Anterior cingulate cortex (tissue), 58 donors: ENCODE data around the gene PKNOX2.

Source experiments
- DNase-seq, 58 donors: peaks; one replicate each; lab custom pipeline; 2025; lab: John Stamatoyannopoulos, UW

PKNOX2 gene

GRCh38 chr11:125390946-125391345, 226.4 kb downstream of the PKNOX2 start:
- DNase-seq = no peak

- DNase-seq = no peak
Observed at GRCh38 chr11:125393331-125393730, 228.8 kb downstream of the PKNOX2 start.

GRCh38 chr11:125394296-125394695, 229.7 kb downstream of the PKNOX2 start:
- DNase-seq = no peak

GRCh38 chr11:125397421-125397820, 232.9 kb downstream of the PKNOX2 start:
- no peak for DNase-seq

GRCh38 chr11:125398475-125398874, 233.9 kb downstream of the PKNOX2 start:
- DNase-seq = no peak

GRCh38 chr11:125398994-125399640, 234.6 kb downstream of the PKNOX2 start:
- DNase-seq = no peak

- no peak for DNase-seq
Observed at GRCh38 chr11:125399945-125400344, 235.4 kb downstream of the PKNOX2 start.

- peak in 1 of 58 donors; percentile 14 for DNase-seq
Observed at GRCh38 chr11:125401235-125401634, 236.7 kb downstream of the PKNOX2 start.

- DNase-seq = no peak
Observed at GRCh38 chr11:125401746-125402145, 237.2 kb downstream of the PKNOX2 start.

GRCh38 chr11:125402435-125402834, 237.9 kb downstream of the PKNOX2 start:
- no peak for DNase-seq

- no peak for DNase-seq
Observed at GRCh38 chr11:125404157-125404810, 239.7 kb downstream of the PKNOX2 start.

- peak in 53 of 58 donors; percentile 17 to 85 (median 53) for DNase-seq
Observed at GRCh38 chr11:125404811-125405790, 240.6 kb downstream of the PKNOX2 start.

- DNase-seq = no peak
Observed at GRCh38 chr11:125407046-125407445, 242.5 kb downstream of the PKNOX2 start.

- DNase-seq = peak in 16 of 58 donors; percentile 8 to 53 (median 33)
Observed at GRCh38 chr11:125408311-125408711, 243.8 kb downstream of the PKNOX2 start.

- no peak for DNase-seq
Observed at GRCh38 chr11:125410091-125410490, 245.5 kb downstream of the PKNOX2 start.

- DNase-seq = no peak
Observed at GRCh38 chr11:125412177-125412496, 247.6 kb downstream of the PKNOX2 start.

- no peak for DNase-seq
Observed at GRCh38 chr11:125412509-125412908, 248.0 kb downstream of the PKNOX2 start.

- no peak for DNase-seq
Observed at GRCh38 chr11:125413226-125413625, 248.7 kb downstream of the PKNOX2 start.

GRCh38 chr11:125414121-125414520, 249.6 kb downstream of the PKNOX2 start:
- no peak for DNase-seq

- DNase-seq = no peak
Observed at GRCh38 chr11:125416981-125417935, 252.7 kb downstream of the PKNOX2 start.
